NCI-H345 (cell line): ENCODE results near the gene TOGARAM2.

Experiments used
- DNase-seq: peaks from one replicate; lab custom pipeline; 2025; lab: John Stamatoyannopoulos, UW

Gene TOGARAM2

GRCh38 chr2:28981016-28981441 is at the start of gene TOGARAM2:
Gene TOGARAM2, plus strand, starts transcription at chr2:28981298. Its CDS starts 13,537 bp downstream, at chr2:28994835.
- peak; percentile 59 for DNase-seq

GRCh38 chr2:28934769-28935168 is 46.3 kb upstream of the TOGARAM2 start:
- no peak for DNase-seq

GRCh38 chr2:28941008-28941407 is 40.1 kb upstream of the TOGARAM2 start:
- no peak for DNase-seq

GRCh38 chr2:28944535-28945248 is 36.4 kb upstream of the TOGARAM2 start:
- DNase-seq: no peak

- no peak for DNase-seq
Observed at GRCh38 chr2:28948160-28948559, 32.9 kb upstream of the TOGARAM2 start.

- DNase-seq: no peak
Observed at GRCh38 chr2:28949190-28949589, 31.9 kb upstream of the TOGARAM2 start.

- DNase-seq: no peak
Observed at GRCh38 chr2:28949617-28950305, 31.3 kb upstream of the TOGARAM2 start.

- no peak for DNase-seq
Observed at GRCh38 chr2:28950941-28951630, 30.0 kb upstream of the TOGARAM2 start.

GRCh38 chr2:28951910-28952835 is 28.9 kb upstream of the TOGARAM2 start:
- DNase-seq: no peak

GRCh38 chr2:28952836-28953211 is 28.3 kb upstream of the TOGARAM2 start:
- no peak for DNase-seq

- no peak for DNase-seq
Observed at GRCh38 chr2:28955467-28955866, 25.6 kb upstream of the TOGARAM2 start.

- DNase-seq: peak; percentile 73
Observed at GRCh38 chr2:28956415-28956826, 24.7 kb upstream of the TOGARAM2 start.

- peak; percentile 71 for DNase-seq
Observed at GRCh38 chr2:28956890-28957289, 24.2 kb upstream of the TOGARAM2 start.

GRCh38 chr2:28958689-28959088 is 22.4 kb upstream of the TOGARAM2 start:
- DNase-seq: peak; percentile 89

GRCh38 chr2:28960401-28960800 is 20.7 kb upstream of the TOGARAM2 start:
- DNase-seq: no peak

- DNase-seq: no peak
Observed at GRCh38 chr2:28962505-28962904, 18.6 kb upstream of the TOGARAM2 start.

GRCh38 chr2:28970464-28971160 is 10.5 kb upstream of the TOGARAM2 start:
- DNase-seq: no peak

- no peak for DNase-seq
Observed at GRCh38 chr2:28972778-28973335, 8.2 kb upstream of the TOGARAM2 start.

- no peak for DNase-seq
Observed at GRCh38 chr2:28974252-28974651, 6.8 kb upstream of the TOGARAM2 start.

- no peak for DNase-seq
Observed at GRCh38 chr2:28975671-28976070, 5.4 kb upstream of the TOGARAM2 start.

GRCh38 chr2:28976584-28976983 is 4.5 kb upstream of the TOGARAM2 start:
- no peak for DNase-seq
